ENCODE data around the gene SLC10A4. TPM values are rescaled to one million over a fixed set of nuclear protein-coding genes. Genes with fewer than 3 reads are reported as not detected.

SLC10A4 gene
- total and polyA plus RNA-seq, 7 donors, result 0.73 to 3.0 (median 2.5) TPM; not detected in 2

DNA sequence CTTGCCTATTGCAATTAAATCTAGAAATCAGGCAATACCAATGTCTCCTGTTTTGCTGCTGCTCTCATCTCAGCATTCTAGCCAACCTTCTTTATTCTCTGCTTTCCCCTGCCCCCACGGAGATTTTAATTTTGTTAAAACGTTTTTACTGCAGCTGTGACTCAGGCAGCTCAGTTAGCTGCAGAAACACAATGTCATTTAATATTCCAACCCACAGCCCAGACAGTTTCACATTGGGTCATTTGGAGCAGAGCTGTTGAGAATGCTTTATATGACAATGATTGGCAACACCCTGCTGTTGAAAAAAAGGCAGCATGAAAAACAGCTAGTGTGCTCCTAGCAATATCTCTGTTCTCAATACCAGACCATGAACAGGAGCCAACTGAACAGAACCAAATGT is 12.6 kb upstream of the SLC10A4 start:
- intact Hi-C loops (cut with DNase I), result no loop called here
- no peaks in the 10 kb centered on the region for H3K36me3 ChIP-seq
- no peak for DNase-seq
- H3K27ac ChIP-seq, result no peak overlapping the region
- H3K27me3 ChIP-seq, result no peaks in the 10 kb centered on the region
- no peaks in the 10 kb centered on the region for H3K4me1 ChIP-seq
- H3K4me3 ChIP-seq, result no peak overlapping the region
- no peaks in the 10 kb centered on the region for H3K9me3 ChIP-seq
- TF ChIP-seq POLR2A (IDR thresholded peaks at IDR 0.05) (no peak), POLR2AphosphoS5 (IDR thresholded peaks at IDR 0.05) (no peak), EP300 (IDR thresholded peaks at IDR 0.05) (no peak)
- TF ChIP-seq, protein P1, sequence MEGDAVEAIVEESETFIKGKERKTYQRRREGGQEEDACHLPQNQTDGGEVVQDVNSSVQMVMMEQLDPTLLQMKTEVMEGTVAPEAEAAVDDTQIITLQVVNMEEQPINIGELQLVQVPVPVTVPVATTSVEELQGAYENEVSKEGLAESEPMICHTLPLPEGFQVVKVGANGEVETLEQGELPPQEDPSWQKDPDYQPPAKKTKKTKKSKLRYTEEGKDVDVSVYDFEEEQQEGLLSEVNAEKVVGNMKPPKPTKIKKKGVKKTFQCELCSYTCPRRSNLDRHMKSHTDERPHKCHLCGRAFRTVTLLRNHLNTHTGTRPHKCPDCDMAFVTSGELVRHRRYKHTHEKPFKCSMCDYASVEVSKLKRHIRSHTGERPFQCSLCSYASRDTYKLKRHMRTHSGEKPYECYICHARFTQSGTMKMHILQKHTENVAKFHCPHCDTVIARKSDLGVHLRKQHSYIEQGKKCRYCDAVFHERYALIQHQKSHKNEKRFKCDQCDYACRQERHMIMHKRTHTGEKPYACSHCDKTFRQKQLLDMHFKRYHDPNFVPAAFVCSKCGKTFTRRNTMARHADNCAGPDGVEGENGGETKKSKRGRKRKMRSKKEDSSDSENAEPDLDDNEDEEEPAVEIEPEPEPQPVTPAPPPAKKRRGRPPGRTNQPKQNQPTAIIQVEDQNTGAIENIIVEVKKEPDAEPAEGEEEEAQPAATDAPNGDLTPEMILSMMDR (IDR thresholded peaks at IDR 0.05), result no peak
- WGBS, 2 donors, result 34 to 44% methylated on average over 2 of the region's 2 CpGs

DNA sequence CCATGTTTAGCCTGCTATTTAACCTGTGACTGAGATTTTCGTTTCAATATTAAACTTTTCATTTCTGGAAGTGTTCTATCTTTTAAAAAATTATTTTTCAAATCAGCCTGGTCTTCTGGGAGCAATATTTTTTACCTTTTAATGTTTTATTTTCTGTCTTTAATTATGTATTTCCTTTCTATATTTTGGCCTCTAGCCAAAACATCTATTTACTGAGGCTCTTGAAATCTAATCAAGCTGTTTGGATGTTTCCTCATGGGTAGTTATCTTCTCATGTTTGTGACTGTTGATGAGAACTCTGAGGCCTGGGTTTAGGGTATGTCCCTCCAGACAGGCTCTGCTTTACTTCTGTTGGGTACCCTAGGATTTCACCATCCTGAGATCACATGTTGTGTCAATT is 10.3 kb upstream of the SLC10A4 start:
- Histone ChIP-seq H3K9me3 (no peaks in the 10 kb centered on the region), H3K4me1 (no peaks in the 10 kb centered on the region), H3K36me3 (no peaks in the 10 kb centered on the region), H3K27ac (no peak overlapping the region), H3K27me3 (no peaks in the 10 kb centered on the region), H3K4me3 (no peak overlapping the region)
- no peak for DNase-seq
- intact Hi-C loops (cut with DNase I), result no loop called here
- 84 to 87% methylated on average over 1 of the region's 1 CpG for WGBS, 2 donors
- TF ChIP-seq POLR2AphosphoS5 (IDR thresholded peaks at IDR 0.05), result no peak
- TF ChIP-seq POLR2A (IDR thresholded peaks at IDR 0.05), result no peak
- TF ChIP-seq, protein P1 (IDR thresholded peaks at IDR 0.05), result no peak

DNA sequence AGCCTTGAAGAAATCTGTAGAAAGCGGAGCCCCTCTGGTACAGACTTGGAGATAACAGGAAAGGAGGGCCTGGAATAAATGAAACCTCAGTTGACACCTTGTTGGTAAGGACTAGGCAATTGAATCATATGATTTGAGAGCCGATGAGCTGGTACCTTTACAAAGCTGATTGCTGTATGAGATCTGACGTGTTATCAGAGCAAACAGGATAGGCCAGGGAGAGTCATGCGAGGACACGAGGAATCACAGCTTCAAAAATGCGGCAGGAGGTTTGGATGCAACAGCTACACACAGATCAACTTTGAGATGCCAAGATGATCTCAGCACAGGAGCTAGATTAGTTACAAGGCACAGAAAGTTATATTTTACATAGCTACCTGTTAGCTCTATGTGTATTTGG is 7.4 kb upstream of the SLC10A4 start:
- H3K27ac ChIP-seq, result no peak overlapping the region
- H3K27me3 ChIP-seq, result peaks cover 0 to 3% (median 0%) of the 10 kb centered on the region in 3 donors
- no peak for DNase-seq
- intact Hi-C loops (cut with DNase I), result no loop called here
- WGBS, 2 donors, result 92 to 94% methylated on average over 6 of the region's 6 CpGs
- H3K4me1 ChIP-seq, result no peaks in the 10 kb centered on the region
- H3K36me3 ChIP-seq, result no peaks in the 10 kb centered on the region
- no peak for TF ChIP-seq POLR2AphosphoS5 (IDR thresholded peaks at IDR 0.05)
- H3K9me3 ChIP-seq, result no peaks in the 10 kb centered on the region
- no peak overlapping the region for H3K4me3 ChIP-seq

DNA sequence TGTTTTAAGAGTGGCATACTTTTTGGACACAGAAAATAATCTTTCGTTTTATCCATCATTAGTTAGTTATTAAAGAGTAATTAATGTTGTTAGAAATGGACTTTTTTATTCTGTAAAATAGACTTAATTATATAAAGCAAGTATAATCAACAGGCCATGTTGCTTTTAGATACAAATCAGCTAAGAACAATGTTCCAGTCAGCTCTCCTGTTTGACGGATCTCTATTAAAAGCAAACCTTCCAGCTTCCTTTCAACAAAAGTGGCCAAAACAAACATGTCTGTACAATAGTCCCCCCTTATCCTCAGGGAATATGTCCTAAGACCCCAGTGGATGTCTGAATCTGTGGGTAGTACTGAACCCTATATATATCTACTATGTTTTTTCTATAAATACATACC is 4.9 kb upstream of the SLC10A4 start:
- no peak for DNase-seq
- TF ChIP-seq, protein P1 (IDR thresholded peaks at IDR 0.05), result no peak
- TF ChIP-seq POLR2A (IDR thresholded peaks at IDR 0.05), result no peak
- no peak for TF ChIP-seq EP300 (IDR thresholded peaks at IDR 0.05)
- no peak for TF ChIP-seq POLR2AphosphoS5 (IDR thresholded peaks at IDR 0.05)
- no peaks in the 10 kb centered on the region for H3K9me3 ChIP-seq
- intact Hi-C loops (cut with DNase I), result no loop called here
- 87 to 91% methylated on average over 2 of the region's 2 CpGs for WGBS, 2 donors
- H3K4me3 ChIP-seq, result no peak overlapping the region
- peaks cover 0 to 5% (median 2%) of the 10 kb centered on the region in 4 donors for H3K4me1 ChIP-seq
- no peak overlapping the region for H3K27ac ChIP-seq
- H3K27me3 ChIP-seq, result peaks cover 0 to 28% (median 15%) of the 10 kb centered on the region in 3 donors
- no peaks in the 10 kb centered on the region for H3K36me3 ChIP-seq

DNA sequence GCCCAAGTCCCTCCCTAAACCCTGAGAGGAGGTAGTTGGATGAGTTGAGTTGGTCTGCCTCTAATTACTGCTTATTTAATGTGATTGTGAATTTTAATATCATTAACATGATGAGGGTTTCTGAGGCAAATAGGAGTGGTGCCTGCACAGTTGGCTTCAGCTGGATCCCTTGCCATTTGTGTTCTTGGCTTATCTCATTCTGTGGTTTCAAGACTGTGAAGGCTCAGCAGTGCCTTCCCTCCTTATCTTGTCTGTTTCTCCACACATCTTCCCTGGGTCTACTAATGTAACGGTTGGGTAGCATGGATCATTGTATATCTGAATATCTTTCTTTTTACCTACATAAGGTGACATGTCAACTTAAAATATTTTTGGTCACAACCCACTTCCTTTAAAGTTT is 1.6 kb upstream of the SLC10A4 start:
- TF ChIP-seq EP300 (IDR thresholded peaks at IDR 0.05), result no peak

DNA sequence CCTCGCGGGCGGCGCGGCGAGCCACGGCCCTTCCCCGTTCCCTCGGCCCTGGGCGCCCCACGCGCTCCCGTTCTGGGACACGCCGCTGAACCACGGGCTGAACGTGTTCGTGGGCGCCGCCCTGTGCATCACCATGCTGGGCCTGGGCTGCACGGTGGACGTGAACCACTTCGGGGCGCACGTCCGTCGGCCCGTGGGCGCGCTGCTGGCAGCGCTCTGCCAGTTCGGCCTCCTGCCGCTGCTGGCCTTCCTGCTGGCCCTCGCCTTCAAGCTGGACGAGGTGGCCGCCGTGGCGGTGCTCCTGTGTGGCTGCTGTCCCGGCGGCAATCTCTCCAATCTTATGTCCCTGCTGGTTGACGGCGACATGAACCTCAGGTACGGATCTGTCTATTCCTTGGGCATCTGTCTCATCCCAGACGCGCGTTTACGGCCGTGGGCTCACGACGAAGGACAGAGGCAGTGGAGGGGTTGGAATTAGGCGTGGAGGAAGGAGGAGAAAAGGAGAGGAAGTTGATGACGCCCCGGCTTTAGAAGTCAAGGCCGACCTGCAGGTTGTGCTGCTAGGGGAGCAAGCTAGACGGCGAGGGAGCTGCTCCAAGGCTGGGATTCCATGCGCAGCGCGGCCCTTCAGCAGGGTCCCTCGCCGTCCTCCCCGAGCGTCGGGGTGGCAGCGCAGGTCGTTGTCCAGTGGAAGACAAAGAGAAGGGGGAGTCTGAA is 792 bp downstream of the SLC10A4 start:
- Histone ChIP-seq H3K4me1 (peaks cover 0 to 14% (median 9%) of the 10 kb centered on the region in 4 donors), H3K4me3 (peak overlapping the region in 3 of 4 donors; percentile 17 to 34 (median 30)), H3K27me3 (peaks cover 25 to 85% (median 57%) of the 10 kb centered on the region in 3 donors), H3K27ac (no peak overlapping the region), H3K9me3 (no peaks in the 10 kb centered on the region), H3K36me3 (no peaks in the 10 kb centered on the region)
- DNase-seq, result no peak
- WGBS, 2 donors, result 8 to 9% methylated on average over 66 of the region's 66 CpGs
- intact Hi-C loops (cut with DNase I), result no loop called here
- no peak for TF ChIP-seq EP300 (IDR thresholded peaks at IDR 0.05)
- TF ChIP-seq, protein P1 (IDR thresholded peaks at IDR 0.05), result no peak
- no peak for TF ChIP-seq POLR2A (IDR thresholded peaks at IDR 0.05)
- no peak for TF ChIP-seq POLR2AphosphoS5 (IDR thresholded peaks at IDR 0.05)

More for the DNA sequence above, 1.6 kb upstream of the SLC10A4 start:
- WGBS, 2 donors, result 88 to 89% methylated on average over 1 of the region's 1 CpG
- intact Hi-C loops (cut with DNase I), result no loop called here
- DNase-seq, result no peak
- peaks cover 0 to 14% (median 9%) of the 10 kb centered on the region in 4 donors for H3K4me1 ChIP-seq
- H3K27ac ChIP-seq, result no peak overlapping the region
- H3K9me3 ChIP-seq, result no peaks in the 10 kb centered on the region
- H3K36me3 ChIP-seq, result no peaks in the 10 kb centered on the region
- H3K4me3 ChIP-seq, result no peak overlapping the region
- peaks cover 20 to 61% (median 46%) of the 10 kb centered on the region in 3 donors for H3K27me3 ChIP-seq
